A172 (cell line): ENCODE data around the gene RIOK3. TPM values are rescaled to one million over a fixed set of nuclear protein-coding genes. Genes with fewer than 3 reads are reported as not detected.
"Not testable (repeated sequence)": the region's sequence is repeated elsewhere in the genome, so short reads cannot be mapped to it uniquely, and the experiment has no call there.

Experiments used
- DNase-seq: peaks from one replicate; pipeline ENCODE4 v3.0.0-alpha.2; 2015; ENCODE audit warnings: low spot score
- total RNA-seq: library from RNA; depleted of rRNA; stranded (reverse); fragments of >200 nt; shearing (Covaris generic); gene quantifications from 2 replicates; pipeline ENCODE4 v1.2.3, GENCODE V29; 2014; rRNA removed

Gene RIOK3, protein sequence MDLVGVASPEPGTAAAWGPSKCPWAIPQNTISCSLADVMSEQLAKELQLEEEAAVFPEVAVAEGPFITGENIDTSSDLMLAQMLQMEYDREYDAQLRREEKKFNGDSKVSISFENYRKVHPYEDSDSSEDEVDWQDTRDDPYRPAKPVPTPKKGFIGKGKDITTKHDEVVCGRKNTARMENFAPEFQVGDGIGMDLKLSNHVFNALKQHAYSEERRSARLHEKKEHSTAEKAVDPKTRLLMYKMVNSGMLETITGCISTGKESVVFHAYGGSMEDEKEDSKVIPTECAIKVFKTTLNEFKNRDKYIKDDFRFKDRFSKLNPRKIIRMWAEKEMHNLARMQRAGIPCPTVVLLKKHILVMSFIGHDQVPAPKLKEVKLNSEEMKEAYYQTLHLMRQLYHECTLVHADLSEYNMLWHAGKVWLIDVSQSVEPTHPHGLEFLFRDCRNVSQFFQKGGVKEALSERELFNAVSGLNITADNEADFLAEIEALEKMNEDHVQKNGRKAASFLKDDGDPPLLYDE
- 42.7 and 71.1 TPM in 2 replicates for total RNA-seq

DNA sequence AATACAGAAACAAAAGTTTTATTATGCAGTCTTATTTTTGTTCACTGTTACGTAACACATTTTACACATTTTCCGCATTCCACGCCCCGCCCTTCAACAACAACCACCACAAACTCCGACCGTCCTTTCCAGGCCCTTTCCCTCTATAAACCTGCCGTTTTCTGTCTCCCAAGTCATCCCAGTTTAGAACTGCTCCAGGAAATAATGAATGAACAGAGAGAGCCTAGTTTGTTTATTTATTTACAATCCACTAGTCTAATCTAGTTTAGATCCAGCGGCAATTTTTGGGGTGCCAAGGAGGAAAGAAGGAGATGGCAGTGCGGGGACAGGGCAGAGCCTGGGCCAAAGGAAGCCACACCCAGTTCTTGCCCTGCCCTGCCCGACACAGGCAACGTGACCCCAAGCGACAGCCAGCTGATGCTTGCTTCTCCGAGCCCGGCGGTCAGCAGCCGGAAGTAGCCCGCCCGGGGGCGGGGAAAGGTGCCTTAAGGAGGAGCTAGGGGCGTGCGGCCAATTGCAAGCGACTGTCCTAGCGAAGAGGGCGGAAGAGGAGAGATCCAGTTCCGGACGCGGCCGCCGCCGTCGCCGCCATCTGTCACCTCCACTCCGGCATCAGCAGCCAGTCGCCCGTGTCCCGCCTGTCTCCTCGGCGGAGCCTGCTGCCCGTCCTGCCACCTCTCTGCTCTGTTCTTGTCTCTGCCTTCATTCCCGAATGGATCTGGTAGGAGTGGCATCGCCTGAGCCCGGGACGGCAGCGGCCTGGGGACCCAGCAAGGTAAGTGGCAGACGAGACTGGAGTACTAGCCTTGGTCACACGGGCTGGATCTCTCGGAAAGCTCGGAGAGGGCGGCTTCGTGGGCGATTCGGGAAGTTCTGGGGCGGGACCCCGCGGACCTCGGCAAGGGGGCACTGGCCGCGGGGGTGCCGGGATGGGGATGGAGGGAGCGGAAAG, at the start of gene RIOK3:
TSS of gene RIOK3 (plus strand) at position 560 of the 952 bp plus-strand sequence. CDS start at position 713, 153 bp downstream.
- DNase-seq: peak; percentile 98

DNA sequence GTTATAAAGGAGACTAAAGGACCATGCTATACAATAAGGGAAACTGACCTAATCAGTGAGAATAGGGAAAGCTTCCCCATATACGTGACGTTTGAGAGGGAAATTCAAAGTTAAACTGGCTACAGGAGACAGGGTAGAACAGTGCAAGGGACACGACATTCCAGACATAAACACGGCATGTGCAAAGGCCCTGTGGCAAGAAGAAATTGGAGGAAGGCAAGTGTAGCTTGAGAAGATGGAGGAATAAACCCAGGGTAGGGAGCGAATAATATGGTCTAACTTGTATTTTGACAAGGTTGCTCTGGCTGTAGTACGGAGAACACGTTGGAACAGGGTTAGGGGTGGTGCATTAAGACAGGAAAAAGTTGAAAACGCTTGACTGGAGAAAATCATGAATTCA, 49.8 kb upstream of the RIOK3 start:
- no peak for DNase-seq

DNA sequence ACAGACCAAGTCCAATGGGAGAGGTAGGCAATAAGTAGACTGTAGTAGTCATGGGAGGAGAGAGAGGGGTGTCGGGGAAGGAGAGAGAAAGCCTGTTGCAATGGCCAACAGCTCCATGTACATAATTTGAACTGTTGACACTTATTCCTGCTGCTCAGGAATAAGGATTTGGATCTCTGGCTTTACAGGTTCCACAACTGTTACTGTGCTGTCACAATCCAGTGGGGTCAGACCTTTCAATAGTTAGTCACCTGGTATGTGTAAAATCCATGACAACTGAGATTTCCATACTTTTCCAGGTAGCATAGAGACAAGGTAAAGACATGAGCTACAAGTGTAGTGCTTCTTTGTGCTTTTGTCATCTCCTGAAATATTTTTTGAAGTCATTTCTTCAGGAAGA, 47.5 kb upstream of the RIOK3 start:
- no peak for DNase-seq

DNA sequence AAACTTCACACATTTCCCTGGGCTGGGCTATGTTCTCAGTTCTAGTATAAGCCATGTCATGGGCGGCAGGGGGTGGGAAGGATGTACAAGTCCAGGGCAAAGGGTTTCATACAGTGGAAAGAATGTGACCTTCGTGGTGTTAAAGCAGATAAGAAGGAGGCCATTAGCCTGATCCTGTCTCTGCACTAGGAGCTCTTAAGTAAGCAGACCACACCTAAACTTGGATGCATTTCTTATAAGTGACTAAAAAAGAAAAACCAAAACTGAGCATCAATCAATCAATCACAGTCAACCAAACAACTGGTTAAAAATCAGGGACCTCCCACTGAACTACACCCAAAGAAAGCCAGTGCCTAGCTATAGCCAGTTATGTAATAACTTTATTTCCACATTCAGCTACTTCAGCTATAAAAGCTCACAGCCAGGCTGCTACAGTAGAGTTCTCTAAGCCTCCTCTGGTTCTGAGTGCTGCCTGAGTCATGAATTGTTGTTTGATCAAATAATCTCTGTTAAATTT, 46.8 kb upstream of the RIOK3 start:
- DNase-seq: peak; percentile 71

DNA sequence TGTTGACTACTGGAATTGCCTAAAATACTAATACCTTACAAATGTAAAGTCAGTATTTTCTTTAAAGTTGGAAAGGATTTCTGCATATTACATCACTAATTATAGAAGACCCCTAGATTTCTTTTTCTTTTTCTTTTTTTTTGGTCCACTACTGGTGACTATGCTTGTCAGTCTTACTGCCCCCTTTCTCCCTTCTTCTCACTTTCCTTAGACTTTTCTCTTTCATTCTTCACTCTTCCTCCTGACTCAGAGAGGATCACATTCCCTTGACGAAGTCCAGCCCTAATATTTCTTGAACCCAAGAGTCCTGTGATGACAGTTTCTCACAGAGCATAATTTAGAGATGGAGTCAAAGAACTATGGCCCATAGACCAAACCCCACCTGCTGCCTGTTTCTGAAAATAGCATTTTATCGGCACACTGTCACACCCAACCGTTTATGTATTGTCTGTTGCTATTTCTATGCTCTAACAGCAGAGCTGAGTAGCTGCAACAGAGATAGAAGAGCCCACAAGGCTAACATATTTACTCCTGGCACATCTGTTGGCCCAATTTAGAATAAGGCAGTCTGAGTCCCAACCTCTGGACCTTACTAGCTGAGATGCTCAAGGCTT, 40.6 kb upstream of the RIOK3 start:
- DNase-seq: no peak

DNA sequence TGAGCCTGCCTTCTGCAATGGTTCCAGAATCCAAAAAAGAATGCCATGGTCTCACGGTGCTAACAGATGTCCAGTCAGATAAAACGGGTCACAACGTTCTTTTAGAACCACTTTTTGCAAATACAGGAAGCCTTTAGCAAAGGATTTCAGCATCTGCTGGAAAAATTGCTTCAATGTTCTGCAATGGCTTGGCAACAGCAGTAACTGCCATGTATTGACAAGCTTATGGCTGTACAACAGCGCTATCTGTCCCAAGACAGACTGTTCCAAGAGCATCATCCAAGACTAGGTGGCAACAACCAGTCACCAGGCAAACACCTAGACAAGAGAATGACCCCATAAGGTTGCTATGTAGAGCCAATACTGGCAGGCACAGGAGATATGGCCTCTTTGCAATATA, 37.6 kb upstream of the RIOK3 start:
- DNase-seq: no peak

DNA sequence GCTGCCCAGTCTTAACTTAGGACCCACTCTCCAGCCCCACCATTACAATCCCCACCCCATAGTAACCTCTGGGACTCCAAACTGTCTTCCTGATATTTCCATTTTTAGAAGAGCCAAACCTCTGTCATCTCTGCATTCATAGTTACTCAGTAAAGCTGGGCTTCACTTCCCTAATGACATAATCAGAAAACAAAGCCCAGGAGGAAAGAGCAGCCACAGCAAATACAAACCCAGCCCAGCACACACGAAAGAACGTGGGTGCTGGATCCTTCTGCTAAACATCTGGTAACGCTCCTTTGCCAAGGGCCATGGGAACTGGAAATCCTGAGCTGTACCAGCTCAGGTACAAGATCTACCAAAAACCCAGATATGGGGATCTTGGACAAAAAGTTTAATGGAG, 36.8 kb upstream of the RIOK3 start:
- DNase-seq: no peak

DNA sequence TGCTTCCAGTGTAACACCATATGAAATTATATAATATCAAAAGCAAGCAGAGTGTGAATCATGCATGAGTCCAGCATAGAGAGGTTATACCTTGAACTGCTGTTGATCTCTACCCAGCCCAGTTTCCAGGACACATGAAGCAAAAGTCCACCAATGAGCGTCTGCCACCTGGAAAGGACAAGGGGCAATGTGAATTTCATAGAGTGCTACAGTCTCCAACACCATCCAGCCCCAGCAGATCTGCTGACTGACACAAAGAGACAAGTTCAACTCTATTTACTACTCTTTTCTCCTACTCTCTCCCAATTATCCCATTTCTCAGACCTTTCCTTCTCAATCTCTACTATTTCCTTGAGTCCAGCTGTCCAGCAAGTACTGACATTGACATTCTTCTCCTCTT, 31.8 kb upstream of the RIOK3 start:
- DNase-seq: no peak

DNA sequence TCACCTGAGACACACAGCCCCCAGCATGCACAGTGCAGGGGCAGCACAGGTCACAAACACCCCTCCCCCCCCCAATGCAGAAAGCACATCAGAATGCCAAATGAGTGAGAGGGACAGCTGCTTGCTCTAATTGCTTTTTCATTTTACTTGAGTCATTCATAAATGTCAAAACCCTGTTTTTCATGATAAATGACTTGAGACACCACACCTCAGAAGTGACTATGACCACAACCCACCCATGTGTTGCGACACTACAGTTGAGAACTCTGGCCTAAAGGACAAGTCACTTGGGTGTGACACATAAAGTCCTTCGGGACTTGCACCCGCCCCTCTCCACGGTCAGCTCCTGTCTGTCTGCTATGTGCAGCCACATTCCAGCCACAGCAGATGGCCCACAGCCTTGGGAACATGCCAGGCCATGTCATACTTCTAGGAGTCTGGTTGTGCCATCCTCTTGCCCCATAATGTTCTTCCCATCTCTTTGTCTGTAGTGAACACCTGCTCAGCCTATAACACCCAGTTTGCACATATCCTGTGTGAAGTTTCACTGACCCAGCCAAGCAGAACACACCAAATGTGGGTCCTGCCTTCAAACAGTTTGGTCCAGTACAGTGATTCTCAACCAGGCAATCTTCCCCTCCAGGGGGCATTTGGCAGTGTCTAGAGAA, 30.2 kb upstream of the RIOK3 start:
- DNase-seq: peak; percentile 86

DNA sequence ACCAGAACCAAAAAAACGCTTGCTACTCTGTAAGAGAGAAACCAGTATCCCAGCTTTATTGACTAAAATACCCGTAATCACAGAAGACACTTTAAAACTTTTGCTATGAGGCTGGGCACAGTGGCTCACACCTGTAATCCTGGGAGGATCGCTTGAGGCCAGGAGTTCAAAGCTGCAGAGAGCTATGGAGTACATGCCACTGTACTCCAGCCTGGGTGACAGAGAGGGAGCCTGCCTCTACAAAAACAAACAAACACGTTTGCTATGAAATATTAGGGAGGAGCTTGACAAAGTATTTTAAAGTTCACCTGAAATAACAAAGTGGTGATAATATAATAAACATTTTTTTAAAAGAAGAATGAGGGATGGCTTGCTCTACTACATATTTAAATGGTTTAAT, 28.5 kb upstream of the RIOK3 start:
- DNase-seq: no peak

DNA sequence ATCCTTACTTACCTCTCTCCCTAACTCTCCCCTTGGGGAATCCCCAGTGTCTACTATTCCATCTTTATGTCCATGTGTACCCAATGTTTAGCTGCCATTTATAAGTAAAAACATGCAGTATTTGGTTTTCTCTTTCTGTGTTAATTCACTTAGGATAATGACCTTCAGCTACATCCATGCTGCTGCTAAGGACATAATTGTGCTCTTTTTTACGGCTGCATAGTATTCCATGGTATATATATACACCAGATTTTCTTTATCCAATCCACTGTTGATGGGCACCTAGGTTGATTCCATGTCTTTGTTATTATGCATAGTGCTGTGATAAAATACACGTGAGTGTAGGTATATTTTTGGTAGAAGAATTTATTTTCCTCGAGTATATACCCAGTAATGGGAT, 24.3 kb upstream of the RIOK3 start:
- no peak for DNase-seq

DNA sequence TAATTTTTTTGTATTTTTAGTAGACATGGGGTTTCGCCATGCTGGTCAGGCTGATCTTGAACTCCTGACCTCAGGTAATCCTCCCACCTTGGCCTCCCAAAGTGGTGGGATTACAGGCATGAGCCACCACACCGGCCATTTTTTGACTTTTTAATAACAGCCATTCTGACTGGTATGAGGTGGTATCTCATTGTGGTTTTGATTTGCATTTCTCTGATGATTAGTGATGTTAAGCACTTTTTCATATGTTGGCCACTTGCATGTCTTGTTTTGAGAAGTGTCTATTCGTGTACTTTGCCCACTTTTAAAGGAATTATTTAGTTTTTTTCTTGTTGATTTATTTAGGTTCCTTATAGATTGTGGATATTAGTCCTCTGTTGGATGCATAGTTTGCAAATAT, 23.5 kb upstream of the RIOK3 start:
- DNase-seq: not testable (repeated sequence)

DNA sequence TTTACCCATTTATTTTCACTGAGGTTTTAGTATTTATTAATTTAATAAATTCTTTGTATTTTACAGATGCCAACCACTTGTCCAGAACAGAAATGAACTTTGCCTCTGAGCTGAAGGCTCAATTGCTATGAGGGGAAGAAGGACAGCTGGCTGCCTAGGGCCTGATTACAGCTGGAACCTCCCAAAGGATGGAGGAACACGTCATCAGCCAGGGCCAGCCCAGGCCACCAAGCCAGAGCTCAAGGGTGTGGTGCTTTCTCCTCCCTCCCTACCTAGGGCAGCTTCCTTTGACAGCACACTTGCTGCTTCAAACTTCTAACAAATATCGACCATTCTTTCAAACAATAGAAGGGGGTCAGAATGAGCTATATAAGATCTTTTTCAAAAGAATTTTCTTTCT, 19.7 kb upstream of the RIOK3 start:
- DNase-seq: no peak

DNA sequence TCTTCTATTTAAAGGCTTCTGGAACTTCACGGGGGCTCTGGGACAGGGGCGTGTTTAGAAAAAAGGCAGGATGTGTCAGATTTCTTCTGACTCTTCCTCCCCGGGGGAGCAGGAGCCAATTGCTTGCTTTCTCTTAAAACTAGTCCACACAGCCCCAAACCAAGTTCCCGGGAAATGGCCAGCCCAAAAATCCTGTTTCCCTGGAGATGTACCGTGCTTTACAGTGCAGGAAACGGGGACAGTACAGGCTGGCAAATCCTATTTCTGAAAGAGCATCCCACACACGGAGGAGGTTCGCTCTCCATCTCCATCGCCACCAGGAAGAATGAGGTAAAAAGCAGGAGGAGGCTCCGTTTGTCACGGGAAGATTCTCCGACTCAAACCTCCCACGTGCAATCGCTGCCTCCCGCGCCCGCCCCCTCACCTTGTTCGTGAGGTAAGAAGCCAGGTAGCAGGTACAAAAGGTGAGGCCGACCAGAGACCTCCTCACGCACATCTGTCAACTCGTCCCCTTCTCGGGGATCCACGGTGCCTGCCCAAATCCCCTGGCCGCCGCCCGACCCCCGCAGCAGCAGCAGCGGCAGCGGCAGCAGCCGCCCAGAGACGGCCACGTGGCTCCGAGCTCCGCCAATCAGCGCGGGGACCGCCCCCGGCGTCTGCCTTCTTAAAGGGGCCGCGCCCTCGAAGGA, 15.6 kb upstream of the RIOK3 start:
- peak; percentile 57 for DNase-seq

DNA sequence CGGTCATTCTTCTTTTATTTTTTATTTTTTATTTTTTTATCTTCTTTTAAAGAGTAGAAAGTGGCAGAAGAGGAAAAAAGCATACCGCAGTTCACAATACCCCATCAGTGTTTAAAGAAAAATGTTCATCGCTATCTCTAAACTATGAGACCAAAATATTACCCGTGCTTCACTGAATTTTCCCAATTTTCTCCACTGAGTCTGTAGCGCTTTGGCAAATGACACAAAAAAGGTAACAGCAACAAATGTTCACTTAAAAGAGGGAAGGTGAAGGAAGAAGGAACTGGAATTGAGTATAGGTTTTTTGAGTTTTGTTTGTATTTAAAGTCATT, 15.1 kb upstream of the RIOK3 start:
- no peak for DNase-seq

DNA sequence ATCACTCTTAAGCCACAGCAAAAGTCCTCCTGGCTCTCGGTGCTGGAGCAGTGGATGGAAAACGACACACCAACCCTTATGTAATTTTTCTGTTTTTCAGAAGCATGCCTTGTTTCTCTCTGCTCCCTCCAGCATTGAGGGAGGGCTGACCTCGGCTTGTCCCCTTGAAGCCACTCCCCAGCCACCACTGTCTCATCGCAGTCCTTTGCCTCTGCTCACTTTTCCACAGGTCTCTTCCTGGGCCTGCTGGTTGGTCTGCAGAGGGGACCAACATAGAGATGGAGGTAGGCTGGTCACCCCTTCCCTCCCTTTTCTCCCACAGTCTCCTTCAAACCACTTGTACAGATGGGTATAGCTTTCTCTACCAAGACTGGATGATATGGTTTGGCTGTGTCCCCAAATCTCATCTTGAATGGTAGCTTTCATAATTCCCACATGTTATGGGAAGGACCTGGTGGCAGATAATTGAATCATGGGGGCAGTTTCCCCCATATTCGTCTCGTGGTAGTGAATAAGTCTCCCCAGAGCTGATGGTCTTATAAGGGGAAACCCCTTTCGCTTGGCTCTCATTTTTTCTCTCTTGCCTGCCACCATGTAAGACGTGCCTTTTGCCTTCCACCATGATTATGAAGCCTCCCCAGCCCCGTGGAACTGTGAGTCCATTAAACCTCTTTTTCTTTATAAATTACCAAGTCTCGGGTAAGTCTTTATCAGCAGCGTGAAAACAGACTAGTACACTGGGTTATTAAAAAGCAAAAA, 14.3 kb upstream of the RIOK3 start:
- DNase-seq: no peak

DNA sequence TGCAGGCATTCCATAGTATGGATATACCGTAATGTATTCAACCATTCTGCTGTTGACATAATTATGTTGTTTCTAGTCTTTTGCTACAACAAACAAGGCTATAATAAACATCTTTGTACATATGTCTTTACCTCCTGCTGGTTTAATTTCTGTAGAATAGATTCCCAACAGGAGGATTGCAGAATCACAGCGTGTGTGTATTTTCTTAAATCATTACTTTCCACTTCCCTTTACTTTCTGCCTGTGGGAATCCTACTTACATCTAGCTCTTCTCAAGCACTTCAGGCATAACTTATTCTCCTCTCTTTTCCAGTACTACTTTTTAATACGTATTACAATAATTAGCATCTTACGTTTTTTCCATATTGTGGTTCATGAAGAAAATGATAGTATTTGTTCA, 13.0 kb upstream of the RIOK3 start:
- no peak for DNase-seq

DNA sequence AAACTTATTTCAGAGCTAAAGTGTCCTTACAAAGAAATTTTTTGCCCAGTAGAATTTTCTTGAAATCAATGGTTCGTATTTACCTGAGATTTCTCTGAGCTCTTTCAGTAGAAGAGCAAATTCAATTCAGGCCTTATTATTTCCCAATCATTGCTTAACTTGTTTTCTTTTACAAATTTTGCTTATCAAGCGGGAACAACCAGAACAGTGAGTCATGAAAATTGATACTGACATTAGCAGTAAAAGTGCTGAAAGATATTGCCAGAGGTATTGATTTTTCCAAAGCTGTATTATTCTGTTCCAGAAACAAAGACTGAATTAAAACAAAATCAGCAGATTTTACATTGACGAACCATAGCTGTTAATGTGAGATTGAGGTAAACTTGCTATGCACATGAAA, 10.1 kb upstream of the RIOK3 start:
- no peak for DNase-seq

DNA sequence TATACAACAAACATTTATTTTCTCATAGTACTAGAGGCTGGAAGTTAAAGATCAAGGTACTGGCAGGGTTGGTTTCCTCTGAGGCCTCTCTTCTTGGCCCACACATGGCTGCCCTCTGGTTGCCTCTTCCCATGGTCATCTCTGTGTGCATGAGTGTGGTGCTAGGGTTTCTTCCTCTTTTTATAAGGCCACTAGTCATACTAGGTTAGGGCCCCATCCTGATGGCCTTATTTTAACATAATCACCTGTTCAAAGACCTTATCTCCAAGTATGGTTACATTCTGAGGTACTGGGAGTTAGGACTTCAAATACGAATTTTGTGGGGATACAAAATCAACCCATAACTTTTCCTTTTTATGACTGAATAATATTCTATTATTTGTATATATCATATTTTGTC, 4.8 kb upstream of the RIOK3 start:
- no peak for DNase-seq

DNA sequence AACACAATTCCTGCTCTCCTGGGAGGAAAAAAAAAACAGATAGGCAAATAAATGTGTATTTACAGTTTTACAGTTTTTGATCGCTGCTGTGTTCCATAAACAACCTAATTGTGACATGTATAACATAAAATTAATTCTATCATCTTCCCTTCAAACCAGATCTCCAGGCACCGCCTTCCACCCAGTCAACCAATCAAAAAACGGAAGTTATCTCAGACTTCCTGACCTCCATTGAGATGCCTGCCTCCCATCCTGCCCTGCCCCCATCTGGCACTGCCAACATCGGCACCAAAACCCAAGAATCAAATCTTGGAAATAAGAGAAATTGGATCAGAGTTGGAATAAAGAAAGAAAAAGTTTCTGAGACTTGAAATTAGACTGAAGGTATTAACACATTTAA, 3.1 kb upstream of the RIOK3 start:
- no peak for DNase-seq
